Fibroblast of lung (primary cell): ENCODE results near the gene RAB10. TPM values are rescaled to one million over a fixed set of nuclear protein-coding genes. Genes with fewer than 3 reads are reported as not detected.
"Not testable (repeated sequence)": the region's sequence is repeated elsewhere in the genome, so short reads cannot be mapped to it uniquely, and the experiment has no call there.

Experiments
- DNase-seq, 2 donors: peaks; one replicate each; pipeline versions ENCODE4 v3.0.0 to v3.0.0-alpha.2; 2010; ENCODE audit warnings: low read depth in 2 of 2
- H2AFZ ChIP-seq: 2 replicates; pipeline ENCODE4 v1.5.1; 2012; ENCODE audit warnings: low read length, control low read depth, inconsistent platforms
- H3K27ac ChIP-seq: 2 replicates; pipeline ENCODE4 v1.5.1; 2011; ENCODE audit warnings: low read length, control low read depth; ENCODE audit not compliant: insufficient read depth
- H3K27me3 ChIP-seq: 2 replicates; pipeline ENCODE4 v1.5.1; 2011; ENCODE audit warnings: mild to moderate bottlenecking, low read length; ENCODE audit not compliant: control insufficient read depth, insufficient read depth
- H3K36me3 ChIP-seq: 2 replicates; pipeline ENCODE4 v1.5.1; 2011; ENCODE audit warnings: low read length; ENCODE audit not compliant: control insufficient read depth, insufficient read depth
- H3K4me1 ChIP-seq: 2 replicates; pipeline ENCODE4 v1.5.1; 2011; ENCODE audit warnings: low read length; ENCODE audit not compliant: control insufficient read depth, insufficient read depth; ENCODE audit errors: extremely low read depth
- H3K4me2 ChIP-seq: 2 replicates; pipeline ENCODE4 v1.5.1; 2011; ENCODE audit warnings: low read length, control low read depth; ENCODE audit not compliant: insufficient read depth; ENCODE audit errors: extremely low read depth
- H3K4me3 ChIP-seq, 4 experiments: fragments of 200-600 bp in 1 of 4; sonication (generic) in 1 of 4; replicated peaks in 1 of 4; 2 replicates each; pipeline ENCODE4 v1.5.1; 2011 to 2016; ENCODE audit warnings: low read length in 4 of 4, low read depth in 3 of 4, mild to moderate bottlenecking in 3 of 4, control low read depth in 2 of 4, inconsistent platforms in 1 of 4, mixed read lengths in 1 of 4; ENCODE audit not compliant: insufficient read depth in 1 of 4; ENCODE audit errors: control extremely low read depth in 1 of 4
- H3K79me2 ChIP-seq: 2 replicates; pipeline ENCODE4 v1.5.1; 2012; ENCODE audit warnings: mild to moderate bottlenecking, low read length, inconsistent platforms; ENCODE audit not compliant: control insufficient read depth, insufficient read depth
- H3K9ac ChIP-seq: 2 replicates; pipeline ENCODE4 v1.5.1; 2011; ENCODE audit warnings: mild to moderate bottlenecking, low read length, control low read depth; ENCODE audit not compliant: insufficient read depth
- H3K9me3 ChIP-seq: 2 replicates; pipeline ENCODE4 v1.5.1; 2012; ENCODE audit warnings: low read depth, low read length; ENCODE audit not compliant: control insufficient read depth, insufficient read depth
- H4K20me1 ChIP-seq: 2 replicates; pipeline ENCODE4 v1.5.1; 2011; ENCODE audit warnings: low read length; ENCODE audit not compliant: control insufficient read depth, insufficient read depth; ENCODE audit errors: extremely low read depth
- EZH2 ChIP-seq: IDR thresholded peaks from 2 replicates; pipeline ENCODE4 v1.5.1; 2012; ENCODE audit warnings: low read length, control low read depth, mild to moderate bottlenecking; ENCODE audit errors: missing control alignments
- polyA plus RNA-seq, 2 donors: library from polyadenylated mRNA; depleted of rRNA in 1 of 2; stranded (reverse) in 1 of 2; unstranded in 1 of 2; fragments of >200 nt; gene quantifications; 2 replicates each; pipeline ENCODE4 v1.2.1, GENCODE V29; 2011 to 2012; ENCODE audit warnings: missing spikeins in 1 of 2
- total RNA-seq: library from RNA; depleted of rRNA; stranded (reverse); fragments of >200 nt; gene quantifications from 2 replicates; pipeline ENCODE4 v1.2.1, GENCODE V29; 2014
- TF ChIP-seq, protein P1 (sequence below), 2 donors: IDR thresholded peaks in 1 of 2; conservative IDR thresholded peaks in 1 of 2; 1 replicate in 1 of 2; 2 replicates in 1 of 2; pipeline ENCODE4 v1.5.1; 2011 to 2012; ENCODE audit warnings: low read length in 2 of 2, control low read depth in 1 of 2, inconsistent platforms in 1 of 2, low read depth in 1 of 2, mild to moderate bottlenecking in 1 of 2

Gene RAB10
- total and polyA plus RNA-seq, 2 donors (not counting 1 experiment from before 2014, with no cell fraction given): 94.1 to 253 TPM

DNA sequence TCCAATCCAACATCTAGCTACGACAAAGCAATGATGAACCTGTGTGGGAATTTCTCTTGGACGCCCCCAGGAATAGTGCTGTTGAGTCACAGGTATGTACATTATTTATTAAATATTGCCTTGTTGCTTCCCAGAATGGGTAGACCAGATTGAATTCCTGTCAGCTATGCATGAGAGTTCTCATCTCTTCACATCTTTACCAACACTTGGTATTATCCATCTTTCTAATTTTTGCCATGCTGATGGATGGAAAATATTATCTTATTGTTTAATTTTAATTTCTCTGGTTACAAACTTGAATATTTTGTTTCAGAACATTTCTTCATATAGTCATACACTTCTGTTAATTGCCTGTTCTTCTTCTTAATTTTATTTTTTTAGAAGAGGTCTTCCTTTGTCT lies 9.6 kb upstream of the RAB10 start:
- H3K4me1 ChIP-seq: no peaks in the 10 kb centered on the region
- H4K20me1 ChIP-seq: no peaks in the 10 kb centered on the region
- H3K4me2 ChIP-seq: no peak overlapping the region
- H3K9me3 ChIP-seq: no peaks in the 10 kb centered on the region
- no peaks in the 10 kb centered on the region for H3K79me2 ChIP-seq
- no peak overlapping the region for H3K4me3 ChIP-seq
- H3K36me3 ChIP-seq: no peaks in the 10 kb centered on the region
- TF ChIP-seq EZH2: no peak
- H2AFZ ChIP-seq: no peak overlapping the region
- no peak for DNase-seq
- no peak overlapping the region for H3K9ac ChIP-seq
- no peak overlapping the region for H3K27ac ChIP-seq
- H3K27me3 ChIP-seq: no peaks in the 10 kb centered on the region

DNA sequence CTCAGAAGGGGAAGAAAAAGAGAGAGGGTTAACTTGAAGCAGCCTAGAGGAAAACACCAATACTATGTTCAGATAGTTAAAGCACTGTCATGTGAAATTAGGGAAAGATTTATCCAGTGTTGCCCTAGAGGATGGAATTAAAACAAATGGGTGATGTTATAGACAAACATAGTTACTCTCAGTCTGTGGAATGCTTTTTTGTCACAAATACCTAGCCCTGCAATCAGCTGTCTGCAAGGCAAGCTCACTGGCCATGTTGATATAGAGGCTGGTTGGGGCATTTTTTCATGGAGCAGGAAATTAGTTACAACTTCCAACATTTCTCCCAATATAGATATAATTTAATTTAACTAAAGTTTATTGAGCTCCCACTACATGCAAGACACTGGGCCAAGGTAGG lies 8.4 kb upstream of the RAB10 start:
- DNase-seq: no peak
- H3K9ac ChIP-seq: no peak overlapping the region

DNA sequence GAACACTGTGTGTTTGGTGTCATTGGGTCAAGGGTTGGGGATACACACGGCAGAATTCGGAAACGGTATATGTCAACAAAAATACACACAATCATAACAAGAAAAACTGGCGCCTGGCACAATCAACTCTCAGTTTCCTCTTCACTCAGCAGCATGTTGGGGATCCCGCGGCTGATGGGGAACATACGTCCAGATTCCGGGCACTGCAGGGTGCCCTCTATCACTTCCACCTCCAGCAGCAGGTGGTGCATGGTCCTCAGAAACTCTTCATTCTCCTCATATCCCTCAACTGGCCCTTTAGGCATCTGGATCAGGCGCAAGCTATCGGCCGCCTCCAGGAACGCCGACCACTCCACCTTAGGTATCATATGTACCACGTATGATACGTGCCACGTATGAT lies 5.8 kb upstream of the RAB10 start:
- H3K27ac ChIP-seq, H2AFZ ChIP-seq, H3K4me3 ChIP-seq, H3K9ac ChIP-seq, H3K4me2 ChIP-seq, H3K9me3 ChIP-seq, H3K79me2 ChIP-seq, DNase-seq, H3K4me1 ChIP-seq, H4K20me1 ChIP-seq, H3K36me3 ChIP-seq, H3K27me3 ChIP-seq: not testable (repeated sequence)

More for the DNA sequence above, 8.4 kb upstream of the RAB10 start:
- H3K4me1 ChIP-seq: no peaks in the 10 kb centered on the region
- no peaks in the 10 kb centered on the region for H3K9me3 ChIP-seq
- no peaks in the 10 kb centered on the region for H4K20me1 ChIP-seq
- H2AFZ ChIP-seq: no peak overlapping the region
- no peak overlapping the region for H3K27ac ChIP-seq
- H3K4me3 ChIP-seq: no peak overlapping the region
- no peaks in the 10 kb centered on the region for H3K36me3 ChIP-seq
- no peaks in the 10 kb centered on the region for H3K27me3 ChIP-seq
- H3K79me2 ChIP-seq: no peaks in the 10 kb centered on the region
- H3K4me2 ChIP-seq: no peak overlapping the region
- TF ChIP-seq, protein P1, sequence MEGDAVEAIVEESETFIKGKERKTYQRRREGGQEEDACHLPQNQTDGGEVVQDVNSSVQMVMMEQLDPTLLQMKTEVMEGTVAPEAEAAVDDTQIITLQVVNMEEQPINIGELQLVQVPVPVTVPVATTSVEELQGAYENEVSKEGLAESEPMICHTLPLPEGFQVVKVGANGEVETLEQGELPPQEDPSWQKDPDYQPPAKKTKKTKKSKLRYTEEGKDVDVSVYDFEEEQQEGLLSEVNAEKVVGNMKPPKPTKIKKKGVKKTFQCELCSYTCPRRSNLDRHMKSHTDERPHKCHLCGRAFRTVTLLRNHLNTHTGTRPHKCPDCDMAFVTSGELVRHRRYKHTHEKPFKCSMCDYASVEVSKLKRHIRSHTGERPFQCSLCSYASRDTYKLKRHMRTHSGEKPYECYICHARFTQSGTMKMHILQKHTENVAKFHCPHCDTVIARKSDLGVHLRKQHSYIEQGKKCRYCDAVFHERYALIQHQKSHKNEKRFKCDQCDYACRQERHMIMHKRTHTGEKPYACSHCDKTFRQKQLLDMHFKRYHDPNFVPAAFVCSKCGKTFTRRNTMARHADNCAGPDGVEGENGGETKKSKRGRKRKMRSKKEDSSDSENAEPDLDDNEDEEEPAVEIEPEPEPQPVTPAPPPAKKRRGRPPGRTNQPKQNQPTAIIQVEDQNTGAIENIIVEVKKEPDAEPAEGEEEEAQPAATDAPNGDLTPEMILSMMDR (conservative IDR thresholded peaks at IDR 0.05 in 1 of 2, IDR thresholded peaks at IDR 0.05 in 1 of 2; ENCODE audit: low read depth in 1 of 2, low read length in 2 of 2): no peak
- no peak for TF ChIP-seq EZH2

DNA sequence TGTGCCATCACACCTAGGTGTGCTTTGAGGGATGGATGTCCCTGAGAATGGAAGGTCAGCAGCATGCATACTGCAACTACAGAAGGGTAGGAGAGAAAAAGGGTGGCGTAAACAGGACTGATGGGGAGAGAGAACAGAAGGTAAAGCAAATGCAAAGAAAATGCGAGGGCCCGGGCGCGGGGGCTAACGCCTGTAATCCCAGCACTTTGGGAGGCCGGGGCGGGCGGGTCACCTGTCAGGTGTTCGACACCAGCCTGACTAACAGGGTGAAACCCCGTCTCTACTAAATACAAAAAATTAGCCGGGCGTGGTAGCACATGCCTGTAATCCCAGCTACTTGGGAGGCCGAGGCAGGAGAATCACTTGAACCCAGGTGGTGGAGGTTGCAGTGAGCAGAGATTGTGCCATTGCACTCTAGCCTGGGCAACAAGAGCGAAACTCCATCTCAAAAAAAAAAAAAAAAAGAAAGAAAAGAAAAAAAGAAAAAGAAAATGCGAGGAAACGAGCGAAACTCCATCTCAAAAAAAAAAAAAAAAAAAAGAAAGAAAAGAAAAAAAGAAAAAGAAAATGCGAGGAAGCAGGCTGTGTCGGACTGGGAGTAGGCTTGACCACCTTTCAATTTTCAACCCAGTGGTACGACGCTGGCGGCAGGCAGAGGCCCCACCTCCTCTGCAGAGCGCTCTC lies 1.2 kb upstream of the RAB10 start:
- H3K9me3 ChIP-seq, H3K36me3 ChIP-seq, H3K27me3 ChIP-seq, H4K20me1 ChIP-seq, H3K4me1 ChIP-seq, DNase-seq: not testable (repeated sequence)
- Histone ChIP-seq H3K27ac (peak overlapping the region; percentile 86), H3K4me2 (peak overlapping the region; percentile 80), H2AFZ (peak overlapping the region; percentile 96), H3K4me3 (peak overlapping the region; percentile 68 to 98 (median 80)), H3K79me2 (peaks cover 39% of the 10 kb centered on the region), H3K9ac (peak overlapping the region; percentile 68)
